ENCODE measurements around the gene ZFHX3. TPM values are rescaled to one million over a fixed set of nuclear protein-coding genes. Genes with fewer than 3 reads are reported as not detected.

ZFHX3 gene
- total and polyA plus RNA-seq, 9 donors, result 3.4 to 17.6 (median 11.9) TPM

DNA sequence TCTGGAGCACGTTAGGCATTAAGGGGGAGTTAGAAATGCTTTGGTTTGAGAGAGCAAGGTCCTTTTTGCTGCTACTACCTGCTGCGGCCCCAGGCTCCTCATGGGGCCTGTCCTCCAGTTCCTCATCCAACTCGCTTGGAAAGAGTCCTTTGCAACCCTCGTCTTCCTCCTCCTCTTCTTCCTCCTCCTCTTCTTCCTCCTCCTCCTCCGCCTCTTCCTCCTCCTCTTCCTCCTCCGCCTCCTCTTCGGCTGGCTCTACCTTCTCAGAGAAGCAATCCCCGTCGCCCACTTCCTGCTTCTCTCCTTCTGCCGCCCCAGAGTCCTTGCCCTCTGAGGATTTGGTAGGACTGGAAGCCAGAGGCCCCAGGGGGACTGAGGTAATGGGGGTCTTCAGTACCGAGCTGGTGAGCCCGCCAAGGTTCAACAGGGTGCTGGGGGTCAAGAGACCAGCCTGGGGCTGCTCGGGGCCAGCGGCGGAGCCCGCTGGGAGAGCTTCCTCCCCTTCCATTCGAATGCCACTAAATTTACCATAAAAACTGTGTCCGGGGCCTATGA is 89.3 kb downstream of the ZFHX3 start:
- H3K4me1 ChIP-seq (ENCODE audit: insufficient read depth), result no peaks in the 10 kb centered on the region
- WGBS, 3 donors, result 92 to 95% (median 93%) methylated on average over 18 of the region's 18 CpGs
- intact Hi-C loops (cut with DNase I), result no loop called here
- no peak overlapping the region for H3K27ac ChIP-seq
- no peaks in the 10 kb centered on the region for H3K9me3 ChIP-seq
- no peak for TF ChIP-seq EP300 (IDR thresholded peaks at IDR 0.05)
- TF ChIP-seq, protein P1, sequence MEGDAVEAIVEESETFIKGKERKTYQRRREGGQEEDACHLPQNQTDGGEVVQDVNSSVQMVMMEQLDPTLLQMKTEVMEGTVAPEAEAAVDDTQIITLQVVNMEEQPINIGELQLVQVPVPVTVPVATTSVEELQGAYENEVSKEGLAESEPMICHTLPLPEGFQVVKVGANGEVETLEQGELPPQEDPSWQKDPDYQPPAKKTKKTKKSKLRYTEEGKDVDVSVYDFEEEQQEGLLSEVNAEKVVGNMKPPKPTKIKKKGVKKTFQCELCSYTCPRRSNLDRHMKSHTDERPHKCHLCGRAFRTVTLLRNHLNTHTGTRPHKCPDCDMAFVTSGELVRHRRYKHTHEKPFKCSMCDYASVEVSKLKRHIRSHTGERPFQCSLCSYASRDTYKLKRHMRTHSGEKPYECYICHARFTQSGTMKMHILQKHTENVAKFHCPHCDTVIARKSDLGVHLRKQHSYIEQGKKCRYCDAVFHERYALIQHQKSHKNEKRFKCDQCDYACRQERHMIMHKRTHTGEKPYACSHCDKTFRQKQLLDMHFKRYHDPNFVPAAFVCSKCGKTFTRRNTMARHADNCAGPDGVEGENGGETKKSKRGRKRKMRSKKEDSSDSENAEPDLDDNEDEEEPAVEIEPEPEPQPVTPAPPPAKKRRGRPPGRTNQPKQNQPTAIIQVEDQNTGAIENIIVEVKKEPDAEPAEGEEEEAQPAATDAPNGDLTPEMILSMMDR (IDR thresholded peaks at IDR 0.05), result no peak
- TF ChIP-seq POLR2A (IDR thresholded peaks at IDR 0.05), result no peak
- H3K36me3 ChIP-seq, result no peaks in the 10 kb centered on the region
- no peak for DNase-seq
- H3K4me3 ChIP-seq, result no peak overlapping the region
- no peaks in the 10 kb centered on the region for H3K27me3 ChIP-seq

DNA sequence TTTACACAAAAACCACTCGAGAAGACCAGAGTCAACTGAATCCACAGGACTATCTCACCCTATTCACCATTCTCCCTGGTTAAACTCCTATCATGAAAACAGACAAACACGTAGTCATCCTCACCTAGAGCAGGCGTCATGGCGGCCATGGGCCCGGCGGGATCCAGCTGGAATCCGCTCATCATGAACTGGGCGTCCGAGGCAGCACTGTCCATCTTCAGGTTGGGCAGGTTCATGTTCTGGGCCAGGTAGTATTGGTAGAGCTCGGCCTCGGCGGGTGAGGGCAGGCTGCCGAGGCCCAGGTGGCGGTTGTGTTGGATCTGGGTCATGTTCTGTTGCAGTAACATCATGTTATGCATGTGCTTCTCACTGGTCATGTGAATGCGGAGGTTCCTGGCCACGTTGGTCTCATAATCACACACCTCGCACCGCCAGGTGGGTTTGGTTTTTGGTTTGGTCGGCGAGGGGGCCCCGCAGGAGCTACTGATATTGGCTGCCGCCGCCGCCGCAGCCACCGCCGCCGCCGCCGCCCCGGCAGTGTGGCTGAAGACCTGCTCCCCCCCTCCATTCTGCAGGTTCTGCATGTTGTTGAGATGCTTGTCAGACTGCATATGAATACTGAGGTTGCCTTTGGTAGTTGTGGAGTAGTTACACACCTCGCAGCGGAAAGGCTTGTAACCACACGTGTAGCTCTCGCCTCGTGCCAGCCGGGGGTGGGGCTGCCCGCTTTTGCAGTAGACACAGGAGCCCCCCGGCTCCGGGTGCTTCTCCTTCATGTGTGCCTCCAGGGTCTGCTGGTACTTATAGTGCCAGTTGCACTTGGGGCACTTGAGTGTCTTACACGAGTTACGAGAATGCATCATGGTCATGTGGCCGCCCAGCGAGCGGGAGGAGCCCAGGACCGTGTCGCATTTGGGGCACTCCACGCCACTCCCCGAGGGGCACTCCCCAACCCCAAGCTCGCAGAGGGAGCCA is 90.3 kb downstream of the ZFHX3 start:
- TF ChIP-seq, protein P1 (IDR thresholded peaks at IDR 0.05), result no peak
- TF ChIP-seq EP300 (IDR thresholded peaks at IDR 0.05) (no peak), POLR2A (IDR thresholded peaks at IDR 0.05) (no peak)
- Histone ChIP-seq H3K36me3 (no peaks in the 10 kb centered on the region), H3K27ac (no peak overlapping the region), H3K27me3 (no peaks in the 10 kb centered on the region), H3K9me3 (no peaks in the 10 kb centered on the region), H3K4me3 (no peak overlapping the region), H3K4me1 (ENCODE audit: insufficient read depth) (no peaks in the 10 kb centered on the region)
- DNase-seq, result no peak
- 95 to 97% (median 96%) methylated on average over 49 to 50 of the region's 50 CpGs for WGBS, 3 donors
- intact Hi-C loops (cut with DNase I), result no loop called here

GRCh38 chr16:72956124-72957064 is 91.5 kb downstream of the ZFHX3 start:
- intact Hi-C loops (cut with DNase I), result no loop called here
- WGBS, 3 donors, result 93 to 97% (median 95%) methylated on average over 14 of the region's 14 CpGs
- no peaks in the 10 kb centered on the region for H3K36me3 ChIP-seq

More at GRCh38 chr16:72956124-72957064, 91.5 kb downstream of the ZFHX3 start:
- DNase-seq, result no peak
- H3K9me3 ChIP-seq, result no peaks in the 10 kb centered on the region
- peaks cover 2% of the 10 kb centered on the region for H3K4me1 ChIP-seq (ENCODE audit: insufficient read depth)
- no peak overlapping the region for H3K4me3 ChIP-seq
- H3K27ac ChIP-seq, result no peak overlapping the region
- TF ChIP-seq, protein P1 (IDR thresholded peaks at IDR 0.05), result no peak
- TF ChIP-seq EP300 (IDR thresholded peaks at IDR 0.05) (no peak), POLR2A (IDR thresholded peaks at IDR 0.05) (no peak)
- H3K27me3 ChIP-seq, result no peaks in the 10 kb centered on the region

All from ovary (tissue), 9 donors.